Mammary epithelial cell (primary cell): ENCODE data around the gene TMEM80.

Source experiments
- EZH2 ChIP-seq: IDR thresholded peaks from 2 replicates; pipeline ENCODE4 v1.6.1; 2012; ENCODE audit warnings: low read length, inconsistent platforms, borderline replicate concordance
- TF ChIP-seq, protein P1 (sequence below), 2 donors: IDR thresholded peaks in 1 of 2; conservative IDR thresholded peaks in 1 of 2; 2 replicates each; pipeline ENCODE4 v1.5.1; 2011 to 2012; ENCODE audit warnings: inconsistent platforms in 2 of 2, low read length in 2 of 2, mild to moderate bottlenecking in 2 of 2, control low read depth in 1 of 2, low read depth in 1 of 2; ENCODE audit not compliant: insufficient read depth in 1 of 2; ENCODE audit errors: extremely low read depth in 1 of 2

DNA sequence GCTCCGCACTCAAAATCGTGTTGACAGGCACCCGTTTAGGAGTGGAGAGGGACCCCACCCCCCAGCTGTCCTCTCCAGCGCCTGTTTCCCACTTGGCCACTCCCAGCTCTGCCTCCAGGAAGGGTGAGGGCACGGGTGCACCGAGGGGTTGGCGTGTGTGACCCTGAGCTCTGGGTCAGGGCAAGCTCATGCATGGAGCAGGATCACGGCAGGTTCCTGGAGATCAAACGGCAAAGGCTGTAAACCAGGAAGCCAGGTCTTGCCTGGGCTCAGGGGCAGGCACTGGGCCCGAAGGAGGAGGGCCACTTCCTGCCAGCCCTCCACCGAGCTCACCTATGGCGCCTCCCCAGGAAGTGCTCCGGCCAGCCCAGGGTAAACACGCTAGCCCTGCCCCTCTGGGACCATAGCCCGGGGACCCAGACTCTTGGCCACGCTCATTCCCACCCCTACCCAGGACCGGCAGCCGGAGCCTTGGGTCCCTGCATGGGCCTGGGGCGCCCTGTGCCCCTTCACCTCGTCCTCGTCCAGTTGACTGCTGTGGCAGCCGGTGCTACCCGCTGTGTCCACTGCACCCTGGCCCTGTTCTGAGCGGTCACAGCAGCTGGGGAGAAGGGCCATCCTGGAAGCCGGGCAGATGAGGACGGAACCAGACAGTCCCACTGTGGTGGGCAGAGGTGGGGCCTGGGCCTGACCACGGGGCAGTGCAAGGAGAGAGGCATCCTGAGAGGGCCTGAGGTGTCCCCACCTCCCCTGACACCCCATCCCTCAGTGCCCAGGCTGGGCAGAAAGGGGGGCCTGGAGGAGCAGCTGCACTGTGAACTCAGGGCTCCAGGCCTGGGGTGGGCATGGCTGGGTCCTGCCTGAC lies 9.4 kb downstream of the TMEM80 start:
- TF ChIP-seq EZH2 = no peak
- TF ChIP-seq, protein P1, sequence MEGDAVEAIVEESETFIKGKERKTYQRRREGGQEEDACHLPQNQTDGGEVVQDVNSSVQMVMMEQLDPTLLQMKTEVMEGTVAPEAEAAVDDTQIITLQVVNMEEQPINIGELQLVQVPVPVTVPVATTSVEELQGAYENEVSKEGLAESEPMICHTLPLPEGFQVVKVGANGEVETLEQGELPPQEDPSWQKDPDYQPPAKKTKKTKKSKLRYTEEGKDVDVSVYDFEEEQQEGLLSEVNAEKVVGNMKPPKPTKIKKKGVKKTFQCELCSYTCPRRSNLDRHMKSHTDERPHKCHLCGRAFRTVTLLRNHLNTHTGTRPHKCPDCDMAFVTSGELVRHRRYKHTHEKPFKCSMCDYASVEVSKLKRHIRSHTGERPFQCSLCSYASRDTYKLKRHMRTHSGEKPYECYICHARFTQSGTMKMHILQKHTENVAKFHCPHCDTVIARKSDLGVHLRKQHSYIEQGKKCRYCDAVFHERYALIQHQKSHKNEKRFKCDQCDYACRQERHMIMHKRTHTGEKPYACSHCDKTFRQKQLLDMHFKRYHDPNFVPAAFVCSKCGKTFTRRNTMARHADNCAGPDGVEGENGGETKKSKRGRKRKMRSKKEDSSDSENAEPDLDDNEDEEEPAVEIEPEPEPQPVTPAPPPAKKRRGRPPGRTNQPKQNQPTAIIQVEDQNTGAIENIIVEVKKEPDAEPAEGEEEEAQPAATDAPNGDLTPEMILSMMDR (conservative IDR thresholded peaks at IDR 0.05 in 1 of 2, IDR thresholded peaks at IDR 0.05 in 1 of 2; ENCODE audit: extremely low read depth in 1 of 2, insufficient read depth in 1 of 2, low read depth in 1 of 2, low read length in 2 of 2) = no peak
